HEK293 (cell line): Measurements from ENCODE around the gene TOM1L2.

Experiments
- GLIS2 ChIP-seq: fragments of 450-650 bp; formaldehyde crosslinking; IDR thresholded peaks from 2 replicates; pipeline ENCODE4 v1.5.1; 2016; ENCODE audit warnings: missing biosample characterization, missing genetic modification characterization
- KLF1 ChIP-seq: fragments of 450-650 bp; formaldehyde crosslinking; IDR thresholded peaks from 2 replicates; pipeline ENCODE4 v1.5.1; 2016; ENCODE audit warnings: missing biosample characterization, missing genetic modification characterization
- KLF8 ChIP-seq: fragments of 450-650 bp; formaldehyde crosslinking; IDR thresholded peaks from 2 replicates; pipeline ENCODE4 v1.5.1; 2016; ENCODE audit warnings: missing biosample characterization, missing genetic modification characterization
- KLF9 ChIP-seq: fragments of 450-650 bp; formaldehyde crosslinking; IDR thresholded peaks from 2 replicates; pipeline ENCODE4 v1.5.1; 2016; ENCODE audit warnings: missing biosample characterization, missing genetic modification characterization, low read depth
- RBAK ChIP-seq: fragments of 450-650 bp; formaldehyde crosslinking; IDR thresholded peaks from 2 replicates; pipeline ENCODE4 v1.5.1; 2016; ENCODE audit warnings: missing biosample characterization, missing genetic modification characterization
- WT1 ChIP-seq: fragments of 450-650 bp; formaldehyde crosslinking; IDR thresholded peaks from 2 replicates; pipeline ENCODE4 v1.5.1; 2016; ENCODE audit warnings: missing biosample characterization, missing genetic modification characterization
- ZBTB48 ChIP-seq: fragments of 450-650 bp; formaldehyde crosslinking; IDR thresholded peaks from 2 replicates; pipeline ENCODE4 v1.5.1; 2016; ENCODE audit warnings: missing biosample characterization, missing genetic modification characterization
- ZNF138 ChIP-seq: fragments of 450-650 bp; formaldehyde crosslinking; IDR thresholded peaks from 2 replicates; pipeline ENCODE4 v1.5.1; 2016; ENCODE audit warnings: missing biosample characterization, missing genetic modification characterization, borderline replicate concordance
- ZNF155 ChIP-seq: fragments of 450-650 bp; formaldehyde crosslinking; IDR thresholded peaks from 2 replicates; pipeline ENCODE4 v1.5.1; 2016; ENCODE audit warnings: missing biosample characterization, missing genetic modification characterization
- ZNF157 ChIP-seq: fragments of 450-650 bp; formaldehyde crosslinking; IDR thresholded peaks from 2 replicates; pipeline ENCODE4 v1.5.1; 2016; ENCODE audit warnings: missing biosample characterization, missing genetic modification characterization
- ZNF214 ChIP-seq: fragments of 450-650 bp; formaldehyde crosslinking; IDR thresholded peaks from 2 replicates; pipeline ENCODE4 v1.5.1; 2017; ENCODE audit warnings: missing biosample characterization, mild to moderate bottlenecking, missing genetic modification characterization, borderline replicate concordance
- ZNF23 ChIP-seq: fragments of 450-650 bp; formaldehyde crosslinking; IDR thresholded peaks from 2 replicates; pipeline ENCODE4 v1.5.1; 2016; ENCODE audit warnings: missing biosample characterization, missing genetic modification characterization, borderline replicate concordance
- ZNF24 ChIP-seq: fragments of 450-650 bp; formaldehyde crosslinking; IDR thresholded peaks from 2 replicates; pipeline ENCODE4 v1.5.1; 2016; ENCODE audit warnings: missing biosample characterization, missing genetic modification characterization
- ZNF354C ChIP-seq: fragments of 450-650 bp; formaldehyde crosslinking; IDR thresholded peaks from 2 replicates; pipeline ENCODE4 v1.5.1; 2016; ENCODE audit warnings: missing biosample characterization, missing genetic modification characterization, low read depth, borderline replicate concordance
- ZNF391 ChIP-seq: fragments of 450-650 bp; formaldehyde crosslinking; IDR thresholded peaks from 2 replicates; pipeline ENCODE4 v1.5.1; 2016; ENCODE audit warnings: low read depth, missing biosample characterization, missing genetic modification characterization, borderline replicate concordance
- ZNF433 ChIP-seq: fragments of 450-650 bp; formaldehyde crosslinking; IDR thresholded peaks from 2 replicates; pipeline ENCODE4 v1.5.1; 2016; ENCODE audit warnings: missing biosample characterization, missing genetic modification characterization, low read depth
- ZNF544 ChIP-seq: fragments of 450-650 bp; formaldehyde crosslinking; IDR thresholded peaks from 2 replicates; pipeline ENCODE4 v1.5.0; 2017; ENCODE audit warnings: missing biosample characterization, missing genetic modification characterization
- ZNF629 ChIP-seq: fragments of 450-650 bp; formaldehyde crosslinking; IDR thresholded peaks from 2 replicates; pipeline ENCODE4 v1.5.1; 2017; ENCODE audit warnings: missing biosample characterization, missing genetic modification characterization
- ZNF701 ChIP-seq: fragments of 450-650 bp; formaldehyde crosslinking; IDR thresholded peaks from 2 replicates; pipeline ENCODE4 v1.5.1; 2016; ENCODE audit warnings: missing biosample characterization, missing genetic modification characterization
- ZNF791 ChIP-seq: fragments of 450-650 bp; formaldehyde crosslinking; IDR thresholded peaks from 2 replicates; pipeline ENCODE4 v1.5.1; 2016; ENCODE audit warnings: missing biosample characterization, missing genetic modification characterization
- ZNF792 ChIP-seq: fragments of 450-650 bp; formaldehyde crosslinking; IDR thresholded peaks from 2 replicates; pipeline ENCODE4 v1.5.1; 2016; ENCODE audit warnings: missing biosample characterization, missing genetic modification characterization
- ZSCAN23 ChIP-seq: fragments of 450-650 bp; formaldehyde crosslinking; IDR thresholded peaks from 2 replicates; pipeline ENCODE4 v1.5.1; 2016; ENCODE audit warnings: missing biosample characterization, missing genetic modification characterization
- ZXDB ChIP-seq: fragments of 450-650 bp; formaldehyde crosslinking; IDR thresholded peaks from 2 replicates; pipeline ENCODE4 v1.5.1; 2016; ENCODE audit warnings: missing biosample characterization, missing genetic modification characterization
- TF ChIP-seq, protein P1 (sequence below): fragments of 450-650 bp; formaldehyde crosslinking; IDR thresholded peaks from 2 replicates; pipeline ENCODE4 v1.5.1; 2016; ENCODE audit warnings: missing biosample characterization, missing genetic modification characterization
- TF ChIP-seq, protein P2 (sequence below): fragments of 450-650 bp; formaldehyde crosslinking; IDR thresholded peaks from 2 replicates; pipeline ENCODE4 v1.5.1; 2016; ENCODE audit warnings: missing biosample characterization, missing genetic modification characterization
- TF ChIP-seq, protein P3 (sequence below): fragments of 450-650 bp; formaldehyde crosslinking; IDR thresholded peaks from 2 replicates; pipeline ENCODE4 v1.5.1; 2016; ENCODE audit warnings: missing biosample characterization, missing genetic modification characterization
- TF ChIP-seq, protein P4 (sequence below): fragments of 450-650 bp; formaldehyde crosslinking; IDR thresholded peaks from 2 replicates; pipeline ENCODE4 v1.5.1; 2016; ENCODE audit warnings: missing biosample characterization, missing genetic modification characterization
- TF ChIP-seq, protein P5 (sequence below): fragments of 450-650 bp; formaldehyde crosslinking; IDR thresholded peaks from 2 replicates; pipeline ENCODE4 v1.5.1; 2016; ENCODE audit warnings: missing biosample characterization, missing genetic modification characterization

Gene TOM1L2

DNA sequence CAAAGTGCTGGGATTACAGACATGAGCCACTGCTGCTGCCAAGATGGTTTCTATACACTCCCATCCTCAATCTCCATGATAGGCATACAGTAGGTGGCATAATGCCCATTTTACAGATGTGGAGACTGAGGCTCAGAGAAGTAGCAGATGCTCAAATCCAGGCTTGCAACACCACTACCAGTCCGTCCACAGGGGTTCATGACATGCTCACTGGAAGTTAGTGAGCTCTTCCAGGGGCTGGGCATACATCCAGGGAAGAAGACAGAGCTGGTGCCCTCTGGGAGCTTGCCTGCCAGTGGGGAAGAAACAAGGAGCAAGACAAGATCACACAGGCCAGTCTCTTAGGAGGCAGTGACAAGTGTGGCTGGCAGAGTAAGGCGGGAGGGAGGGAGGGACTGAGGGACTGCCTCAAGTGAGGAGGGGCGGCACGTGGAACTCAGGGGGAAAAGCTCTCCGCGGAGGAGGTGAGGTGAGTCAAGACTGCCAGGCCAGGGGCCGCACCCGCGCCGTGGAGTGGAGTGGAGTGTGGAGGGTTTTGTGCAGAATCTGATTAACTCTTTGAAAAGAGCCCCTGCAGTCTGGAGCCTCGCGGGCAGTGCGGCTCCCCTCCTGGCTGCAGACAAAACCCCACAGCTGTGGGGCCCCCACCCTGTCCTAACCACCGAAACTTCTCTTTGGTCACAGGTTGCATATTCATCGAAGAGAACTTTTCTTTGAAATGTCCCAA lies 163.3 kb downstream of the TOM1L2 start (continued):
- TF ChIP-seq ZSCAN23 (tag by site-specific recombination): 0 out of 2 replicates have a peak, but pooled peaks have one; percentile 54
- TF ChIP-seq ZNF157 (tag by site-specific recombination): no peak
- TF ChIP-seq ZNF791 (tag by site-specific recombination): no peak
- no peak for TF ChIP-seq ZNF701
- TF ChIP-seq, protein P1, sequence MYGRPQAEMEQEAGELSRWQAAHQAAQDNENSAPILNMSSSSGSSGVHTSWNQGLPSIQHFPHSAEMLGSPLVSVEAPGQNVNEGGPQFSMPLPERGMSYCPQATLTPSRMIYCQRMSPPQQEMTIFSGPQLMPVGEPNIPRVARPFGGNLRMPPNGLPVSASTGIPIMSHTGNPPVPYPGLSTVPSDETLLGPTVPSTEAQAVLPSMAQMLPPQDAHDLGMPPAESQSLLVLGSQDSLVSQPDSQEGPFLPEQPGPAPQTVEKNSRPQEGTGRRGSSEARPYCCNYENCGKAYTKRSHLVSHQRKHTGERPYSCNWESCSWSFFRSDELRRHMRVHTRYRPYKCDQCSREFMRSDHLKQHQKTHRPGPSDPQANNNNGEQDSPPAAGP (tag by site-specific recombination): peak; percentile 77
- no peak for TF ChIP-seq ZNF354C (tag by site-specific recombination)
- TF ChIP-seq, protein P2, sequence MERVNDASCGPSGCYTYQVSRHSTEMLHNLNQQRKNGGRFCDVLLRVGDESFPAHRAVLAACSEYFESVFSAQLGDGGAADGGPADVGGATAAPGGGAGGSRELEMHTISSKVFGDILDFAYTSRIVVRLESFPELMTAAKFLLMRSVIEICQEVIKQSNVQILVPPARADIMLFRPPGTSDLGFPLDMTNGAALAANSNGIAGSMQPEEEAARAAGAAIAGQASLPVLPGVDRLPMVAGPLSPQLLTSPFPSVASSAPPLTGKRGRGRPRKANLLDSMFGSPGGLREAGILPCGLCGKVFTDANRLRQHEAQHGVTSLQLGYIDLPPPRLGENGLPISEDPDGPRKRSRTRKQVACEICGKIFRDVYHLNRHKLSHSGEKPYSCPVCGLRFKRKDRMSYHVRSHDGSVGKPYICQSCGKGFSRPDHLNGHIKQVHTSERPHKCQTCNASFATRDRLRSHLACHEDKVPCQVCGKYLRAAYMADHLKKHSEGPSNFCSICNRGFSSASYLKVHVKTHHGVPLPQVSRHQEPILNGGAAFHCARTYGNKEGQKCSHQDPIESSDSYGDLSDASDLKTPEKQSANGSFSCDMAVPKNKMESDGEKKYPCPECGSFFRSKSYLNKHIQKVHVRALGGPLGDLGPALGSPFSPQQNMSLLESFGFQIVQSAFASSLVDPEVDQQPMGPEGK (tag by site-specific recombination): no peak; the same call in 1 of the 2 replicates
- no peak for TF ChIP-seq KLF9
- no peak for TF ChIP-seq ZNF433
- TF ChIP-seq, protein P3, sequence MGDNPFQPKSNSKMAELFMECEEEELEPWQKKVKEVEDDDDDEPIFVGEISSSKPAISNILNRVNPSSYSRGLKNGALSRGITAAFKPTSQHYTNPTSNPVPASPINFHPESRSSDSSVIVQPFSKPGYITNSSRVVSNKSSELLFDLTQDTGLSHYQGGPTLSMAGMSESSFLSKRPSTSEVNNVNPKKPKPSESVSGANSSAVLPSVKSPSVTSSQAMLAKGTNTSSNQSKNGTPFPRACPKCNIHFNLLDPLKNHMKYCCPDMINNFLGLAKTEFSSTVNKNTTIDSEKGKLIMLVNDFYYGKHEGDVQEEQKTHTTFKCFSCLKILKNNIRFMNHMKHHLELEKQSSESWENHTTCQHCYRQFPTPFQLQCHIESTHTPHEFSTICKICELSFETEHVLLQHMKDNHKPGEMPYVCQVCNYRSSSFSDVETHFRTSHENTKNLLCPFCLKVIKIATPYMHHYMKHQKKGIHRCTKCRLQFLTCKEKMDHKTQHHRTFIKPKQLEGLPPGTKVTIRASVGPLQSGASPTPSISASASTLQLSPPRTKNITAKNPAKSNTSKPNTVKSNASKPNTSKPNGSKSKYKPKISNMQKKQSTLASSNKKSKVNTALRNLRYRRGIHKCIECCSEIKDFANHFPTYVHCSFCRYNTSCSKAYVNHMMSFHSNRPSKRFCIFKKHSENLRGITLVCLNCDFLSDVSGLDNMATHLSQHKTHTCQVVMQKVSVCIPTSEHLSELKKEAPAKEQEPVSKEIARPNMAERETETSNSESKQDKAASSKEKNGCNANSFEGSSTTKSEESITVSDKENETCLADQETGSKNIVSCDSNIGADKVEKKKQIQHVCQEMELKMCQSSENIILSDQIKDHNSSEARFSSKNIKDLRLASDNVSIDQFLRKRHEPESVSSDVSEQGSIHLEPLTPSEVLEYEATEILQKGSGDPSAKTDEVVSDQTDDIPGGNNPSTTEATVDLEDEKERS (tag by site-specific recombination): 0 out of 2 replicates have a peak, but pooled peaks have one; percentile 81
- no peak; the same call in 1 of the 2 replicates for TF ChIP-seq KLF1 (tag by site-specific recombination)
- TF ChIP-seq, protein P4, sequence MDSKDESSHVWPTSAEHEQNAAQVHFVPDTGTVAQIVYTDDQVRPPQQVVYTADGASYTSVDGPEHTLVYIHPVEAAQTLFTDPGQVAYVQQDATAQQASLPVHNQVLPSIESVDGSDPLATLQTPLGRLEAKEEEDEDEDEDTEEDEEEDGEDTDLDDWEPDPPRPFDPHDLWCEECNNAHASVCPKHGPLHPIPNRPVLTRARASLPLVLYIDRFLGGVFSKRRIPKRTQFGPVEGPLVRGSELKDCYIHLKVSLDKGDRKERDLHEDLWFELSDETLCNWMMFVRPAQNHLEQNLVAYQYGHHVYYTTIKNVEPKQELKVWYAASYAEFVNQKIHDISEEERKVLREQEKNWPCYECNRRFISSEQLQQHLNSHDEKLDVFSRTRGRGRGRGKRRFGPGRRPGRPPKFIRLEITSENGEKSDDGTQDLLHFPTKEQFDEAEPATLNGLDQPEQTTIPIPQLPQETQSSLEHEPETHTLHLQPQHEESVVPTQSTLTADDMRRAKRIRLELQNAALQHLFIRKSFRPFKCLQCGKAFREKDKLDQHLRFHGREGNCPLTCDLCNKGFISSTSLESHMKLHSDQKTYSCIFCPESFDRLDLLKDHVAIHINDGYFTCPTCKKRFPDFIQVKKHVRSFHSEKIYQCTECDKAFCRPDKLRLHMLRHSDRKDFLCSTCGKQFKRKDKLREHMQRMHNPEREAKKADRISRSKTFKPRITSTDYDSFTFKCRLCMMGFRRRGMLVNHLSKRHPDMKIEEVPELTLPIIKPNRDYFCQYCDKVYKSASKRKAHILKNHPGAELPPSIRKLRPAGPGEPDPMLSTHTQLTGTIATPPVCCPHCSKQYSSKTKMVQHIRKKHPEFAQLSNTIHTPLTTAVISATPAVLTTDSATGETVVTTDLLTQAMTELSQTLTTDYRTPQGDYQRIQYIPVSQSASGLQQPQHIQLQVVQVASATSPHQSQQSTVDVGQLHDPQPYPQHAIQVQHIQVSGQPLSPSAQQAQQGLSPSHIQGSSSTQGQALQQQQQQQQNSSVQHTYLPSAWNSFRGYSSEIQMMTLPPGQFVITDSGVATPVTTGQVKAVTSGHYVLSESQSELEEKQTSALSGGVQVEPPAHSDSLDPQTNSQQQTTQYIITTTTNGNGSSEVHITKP: 0 out of 2 replicates have a peak, but pooled peaks have one; percentile 19
- no peak for TF ChIP-seq RBAK (tag by site-specific recombination)
- TF ChIP-seq ZBTB48: 0 out of 2 replicates have a peak, but pooled peaks have one; percentile 27
- TF ChIP-seq ZNF214 (tag by site-specific recombination): no peak
- TF ChIP-seq KLF8 (tag by site-specific recombination): peak; percentile 85
- TF ChIP-seq WT1 (tag by site-specific recombination): no peak
- TF ChIP-seq ZNF629 (tag by site-specific recombination): 0 out of 2 replicates have a peak, but pooled peaks have one; percentile 13
- TF ChIP-seq ZNF24 (tag by site-specific recombination): peak; percentile 60; the same call in 1 of the 2 replicates
- TF ChIP-seq ZXDB: no peak
- TF ChIP-seq ZNF138 (tag by site-specific recombination): no peak
- TF ChIP-seq ZNF23 (tag by site-specific recombination): no peak
- no peak for TF ChIP-seq ZNF544 (tag by site-specific recombination)
- TF ChIP-seq, protein P5, sequence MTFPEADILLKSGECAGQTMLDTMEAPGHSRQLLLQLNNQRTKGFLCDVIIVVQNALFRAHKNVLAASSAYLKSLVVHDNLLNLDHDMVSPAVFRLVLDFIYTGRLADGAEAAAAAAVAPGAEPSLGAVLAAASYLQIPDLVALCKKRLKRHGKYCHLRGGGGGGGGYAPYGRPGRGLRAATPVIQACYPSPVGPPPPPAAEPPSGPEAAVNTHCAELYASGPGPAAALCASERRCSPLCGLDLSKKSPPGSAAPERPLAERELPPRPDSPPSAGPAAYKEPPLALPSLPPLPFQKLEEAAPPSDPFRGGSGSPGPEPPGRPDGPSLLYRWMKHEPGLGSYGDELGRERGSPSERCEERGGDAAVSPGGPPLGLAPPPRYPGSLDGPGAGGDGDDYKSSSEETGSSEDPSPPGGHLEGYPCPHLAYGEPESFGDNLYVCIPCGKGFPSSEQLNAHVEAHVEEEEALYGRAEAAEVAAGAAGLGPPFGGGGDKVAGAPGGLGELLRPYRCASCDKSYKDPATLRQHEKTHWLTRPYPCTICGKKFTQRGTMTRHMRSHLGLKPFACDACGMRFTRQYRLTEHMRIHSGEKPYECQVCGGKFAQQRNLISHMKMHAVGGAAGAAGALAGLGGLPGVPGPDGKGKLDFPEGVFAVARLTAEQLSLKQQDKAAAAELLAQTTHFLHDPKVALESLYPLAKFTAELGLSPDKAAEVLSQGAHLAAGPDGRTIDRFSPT (tag by site-specific recombination): no peak
- TF ChIP-seq ZNF391 (tag by site-specific recombination): peak; percentile 65; the same call in 1 of the 2 replicates
- TF ChIP-seq ZNF792 (tag by site-specific recombination): no peak
- no peak for TF ChIP-seq ZNF155 (tag by site-specific recombination)
- TF ChIP-seq GLIS2 (tag by site-specific recombination): no peak
